ENCODE measurements around the gene WWOX.

Gene WWOX

DNA sequence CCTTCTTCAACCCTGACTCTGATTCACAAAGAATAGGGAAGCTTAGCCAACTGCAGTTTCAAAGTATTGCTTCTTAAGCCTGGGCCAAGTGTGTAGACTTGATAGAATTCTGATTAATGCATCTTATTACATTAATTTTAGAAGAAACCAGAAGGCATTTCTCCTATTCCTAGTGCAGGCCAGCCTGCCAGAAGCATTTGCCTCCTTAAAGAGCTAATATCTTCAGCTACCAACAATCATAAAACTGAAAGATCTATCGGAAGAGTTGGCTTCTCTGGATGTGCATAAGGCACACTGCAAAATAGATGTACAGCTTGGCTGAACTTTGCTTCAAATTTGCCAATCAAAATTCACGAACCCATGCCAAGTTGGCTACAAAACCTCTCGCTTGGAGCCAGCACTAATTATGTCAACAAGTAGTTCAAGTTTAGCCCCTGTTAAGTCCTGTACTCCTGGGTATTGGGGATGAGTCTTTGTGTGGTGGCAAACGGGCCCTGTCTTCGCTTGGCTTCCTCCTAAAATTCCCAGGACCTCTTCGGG is 717.8 kb downstream of the WWOX start:
- TF ChIP-seq POLR2A (IDR thresholded peaks at IDR 0.05; ENCODE audit: low read length) = no peak
- no peak for TF ChIP-seq GATA1 (IDR thresholded peaks at IDR 0.05; ENCODE audit: low read depth, low read length)
- no peak for DNase-seq

DNA sequence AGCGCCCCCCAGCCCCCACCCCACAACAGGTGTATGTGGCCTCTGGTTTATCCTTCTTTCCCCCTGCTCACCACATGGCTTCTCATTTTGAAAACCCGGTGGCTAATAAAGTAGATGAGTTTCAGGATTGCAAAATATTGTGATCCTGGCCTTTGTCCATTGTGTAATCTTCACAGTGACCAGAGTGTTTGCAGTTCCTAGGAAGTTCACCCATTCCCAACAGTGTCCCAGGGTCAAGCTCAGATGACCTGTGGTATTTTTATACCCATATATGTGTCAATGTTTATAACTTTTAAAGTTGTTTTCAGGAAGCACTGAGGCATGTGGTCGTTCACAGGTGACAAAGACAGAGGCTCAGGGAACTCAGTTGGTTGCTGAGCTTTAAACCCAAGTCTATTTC is 721.9 kb downstream of the WWOX start:
- no peak for TF ChIP-seq GATA1 (IDR thresholded peaks at IDR 0.05; ENCODE audit: low read depth, low read length)
- no peak for TF ChIP-seq POLR2A (IDR thresholded peaks at IDR 0.05; ENCODE audit: low read length)

DNA sequence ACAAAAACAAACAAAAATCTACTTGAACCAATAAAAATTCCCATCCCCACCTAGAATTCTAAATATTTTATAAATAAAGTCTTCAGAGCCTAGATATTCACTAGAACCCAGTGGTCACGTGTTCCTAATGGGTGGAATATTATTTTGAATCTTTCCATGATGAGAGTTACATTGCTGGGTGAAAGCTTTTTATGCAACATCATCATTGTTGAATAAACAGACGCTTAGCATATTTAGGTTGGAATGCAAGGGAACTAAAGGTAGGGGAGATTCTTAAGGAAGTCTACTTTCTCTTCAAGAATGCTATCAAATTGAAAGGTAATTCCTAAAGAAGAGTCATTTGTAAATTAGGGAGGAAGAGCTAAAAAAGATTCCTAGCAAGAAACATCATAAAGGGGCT is 723.1 kb downstream of the WWOX start:
- no peak for TF ChIP-seq GATA1 (IDR thresholded peaks at IDR 0.05; ENCODE audit: low read depth, low read length)
- TF ChIP-seq POLR2A (IDR thresholded peaks at IDR 0.05; ENCODE audit: low read length) = no peak
- no peak for DNase-seq

More for the DNA sequence above, 721.9 kb downstream of the WWOX start:
- DNase-seq = no peak

DNA sequence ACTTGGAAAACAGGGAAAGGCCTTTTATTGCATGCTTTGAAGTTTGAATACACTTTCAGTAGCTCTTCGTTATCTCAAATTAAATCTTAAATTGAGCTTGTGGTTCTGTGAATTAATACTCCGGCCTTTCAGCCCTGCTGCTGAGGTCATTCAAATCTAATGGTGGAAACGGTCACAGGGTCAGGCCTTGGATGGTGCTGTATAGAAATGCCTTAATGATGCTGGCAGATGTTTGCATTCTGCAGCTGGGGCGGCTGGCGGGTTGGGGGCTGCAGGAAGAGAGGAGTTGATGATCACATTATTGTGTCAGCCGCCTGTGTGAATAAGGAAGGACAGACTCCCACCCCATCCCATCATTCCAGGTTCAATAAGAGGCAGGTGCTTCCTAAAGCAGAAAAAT is 723.6 kb downstream of the WWOX start:
- no peak for DNase-seq
- TF ChIP-seq GATA1 (IDR thresholded peaks at IDR 0.05; ENCODE audit: low read depth, low read length) (no peak), POLR2A (IDR thresholded peaks at IDR 0.05; ENCODE audit: low read length) (no peak)

DNA sequence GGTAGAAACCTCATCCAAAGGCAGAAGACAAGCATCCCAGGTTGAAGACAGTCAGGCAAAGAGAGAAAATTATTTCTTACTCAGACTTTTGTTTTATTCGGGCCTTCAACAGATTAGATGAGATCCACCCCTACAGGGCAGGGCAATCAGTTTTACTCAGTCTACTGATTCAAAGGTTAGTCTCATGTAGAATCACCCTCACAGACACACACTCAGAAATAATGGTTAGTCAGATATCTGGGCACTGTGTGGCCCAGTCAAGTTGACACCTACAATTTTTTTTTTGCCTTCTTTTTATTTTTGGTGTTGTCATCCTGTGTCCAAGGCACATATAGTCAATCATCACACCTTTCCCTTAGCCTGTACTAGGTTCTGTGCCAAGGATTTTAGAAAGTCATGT is 729.8 kb downstream of the WWOX start:
- no peak for DNase-seq
- TF ChIP-seq GATA1 (IDR thresholded peaks at IDR 0.05; ENCODE audit: low read depth, low read length) (no peak), POLR2A (IDR thresholded peaks at IDR 0.05; ENCODE audit: low read length) (no peak)

DNA sequence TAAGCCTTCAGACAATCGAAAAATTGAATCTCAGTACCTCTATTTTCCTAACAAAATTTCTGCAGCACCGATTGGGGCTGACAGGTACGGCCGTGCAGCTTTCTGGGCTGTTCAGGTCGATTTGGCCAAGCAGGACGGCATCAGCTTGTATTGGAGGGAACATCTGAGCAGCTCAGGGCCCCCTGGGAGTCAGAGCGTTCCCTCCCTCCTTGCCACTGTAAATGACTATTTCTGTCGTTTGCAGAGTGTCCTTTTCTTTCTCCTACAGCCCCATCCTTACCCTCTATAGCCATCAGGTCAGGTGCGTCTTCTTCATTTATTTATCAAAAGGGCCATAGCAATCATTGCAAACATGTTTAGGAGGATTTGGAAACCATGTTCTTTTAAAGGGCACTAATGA is 731.1 kb downstream of the WWOX start:
- DNase-seq = no peak
- no peak for TF ChIP-seq POLR2A (IDR thresholded peaks at IDR 0.05; ENCODE audit: low read length)
- no peak for TF ChIP-seq GATA1 (IDR thresholded peaks at IDR 0.05; ENCODE audit: low read depth, low read length)

DNA sequence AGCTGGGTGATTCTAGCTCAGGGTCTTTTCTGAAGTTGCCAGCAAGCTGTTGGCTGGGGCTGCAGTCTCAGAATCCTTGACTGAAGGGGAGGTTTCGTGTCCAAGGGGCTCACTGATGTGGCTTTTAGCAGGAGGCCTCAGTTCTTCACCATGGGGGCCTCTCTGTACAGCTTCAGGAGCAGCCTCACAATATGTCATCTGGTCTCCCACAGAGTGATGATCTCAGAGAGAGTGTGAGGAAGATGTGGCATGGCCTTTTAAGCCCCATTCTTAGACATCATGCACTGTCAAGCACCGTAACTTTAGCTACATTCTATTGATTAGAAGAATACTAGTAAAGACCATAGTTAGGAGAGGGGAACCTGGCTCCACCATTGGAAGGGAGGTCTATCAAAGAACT is 732.6 kb downstream of the WWOX start:
- TF ChIP-seq POLR2A (IDR thresholded peaks at IDR 0.05; ENCODE audit: low read length) (no peak), GATA1 (IDR thresholded peaks at IDR 0.05; ENCODE audit: low read depth, low read length) (no peak)
- DNase-seq = no peak

DNA sequence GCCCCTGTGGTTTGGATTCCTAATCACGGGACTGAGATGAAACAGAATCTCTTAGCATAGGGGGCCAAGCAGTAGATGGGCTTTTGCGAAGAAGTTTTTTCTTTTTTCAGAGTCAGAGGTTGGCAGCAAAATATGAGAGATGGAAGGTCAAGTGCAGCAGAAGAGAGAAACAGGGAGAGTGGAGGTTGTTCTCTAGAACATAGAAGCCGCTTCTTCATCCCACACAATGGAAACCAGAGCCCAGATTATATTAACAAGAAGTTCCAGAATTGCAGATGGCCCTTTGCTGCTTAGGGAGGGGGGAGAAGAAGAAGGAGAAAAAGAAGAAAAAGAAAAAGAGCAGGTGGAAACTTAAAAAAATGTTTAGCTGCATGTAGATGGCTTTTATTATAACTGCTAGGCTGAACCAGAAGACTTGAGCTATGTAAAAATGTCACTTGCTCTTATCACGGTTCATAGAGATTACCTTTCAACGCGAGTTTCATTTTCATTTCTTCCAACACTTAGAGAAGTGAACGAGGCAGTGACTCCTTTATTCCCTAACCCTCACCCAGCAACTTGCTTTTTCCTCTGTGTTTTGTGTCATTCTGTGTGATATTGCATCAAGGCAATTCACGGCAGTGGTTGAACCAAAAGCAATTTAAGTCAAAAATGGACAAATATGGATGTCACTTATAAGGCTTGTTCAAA is 737.5 kb downstream of the WWOX start:
- TF ChIP-seq GATA1 (IDR thresholded peaks at IDR 0.05; ENCODE audit: low read depth, low read length) (no peak), POLR2A (IDR thresholded peaks at IDR 0.05; ENCODE audit: low read length) (no peak)
- no peak for DNase-seq

DNA sequence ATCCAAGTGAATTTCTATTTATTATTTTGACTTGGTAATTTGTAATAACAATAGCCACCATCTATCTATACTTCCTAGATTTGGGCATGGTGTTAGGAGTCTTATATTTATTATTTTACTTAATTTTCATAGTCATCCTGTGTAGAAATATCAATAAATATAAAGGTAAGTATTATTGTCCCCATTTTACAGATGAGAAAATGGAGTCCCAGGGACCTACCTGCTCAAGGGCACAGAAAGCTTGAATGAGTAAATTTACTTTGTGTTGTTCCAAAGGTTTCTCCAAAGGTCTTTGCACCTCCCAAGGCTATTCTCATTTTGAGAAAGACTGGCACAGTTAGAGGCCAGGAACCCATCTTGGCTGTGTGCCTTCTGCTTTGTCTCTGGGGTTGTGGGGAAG is 738.3 kb downstream of the WWOX start:
- TF ChIP-seq POLR2A (IDR thresholded peaks at IDR 0.05; ENCODE audit: low read length) (no peak), GATA1 (IDR thresholded peaks at IDR 0.05; ENCODE audit: low read depth, low read length) (no peak)
- no peak for DNase-seq

DNA sequence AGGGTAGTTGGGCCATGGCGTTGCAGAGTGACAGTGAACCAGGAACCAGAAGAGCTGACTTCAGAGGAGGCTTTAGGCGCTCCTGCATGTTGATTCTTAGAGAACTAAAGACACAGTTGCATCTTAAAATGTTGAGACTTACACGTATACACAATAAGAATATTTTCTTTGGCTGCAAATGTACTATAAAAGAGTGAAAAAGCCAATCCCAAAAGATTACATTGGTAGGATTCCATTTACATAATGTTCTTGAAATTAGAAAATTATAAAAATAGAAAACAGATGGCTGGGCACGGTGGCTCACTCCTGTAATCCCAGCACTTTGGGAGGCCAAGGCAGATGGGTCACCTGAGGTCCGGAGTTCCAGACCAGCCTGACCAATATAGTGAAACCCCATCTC is 738.8 kb downstream of the WWOX start:
- DNase-seq = no peak
- TF ChIP-seq GATA1 (IDR thresholded peaks at IDR 0.05; ENCODE audit: low read depth, low read length) = no peak
- no peak for TF ChIP-seq POLR2A (IDR thresholded peaks at IDR 0.05; ENCODE audit: low read length)

DNA sequence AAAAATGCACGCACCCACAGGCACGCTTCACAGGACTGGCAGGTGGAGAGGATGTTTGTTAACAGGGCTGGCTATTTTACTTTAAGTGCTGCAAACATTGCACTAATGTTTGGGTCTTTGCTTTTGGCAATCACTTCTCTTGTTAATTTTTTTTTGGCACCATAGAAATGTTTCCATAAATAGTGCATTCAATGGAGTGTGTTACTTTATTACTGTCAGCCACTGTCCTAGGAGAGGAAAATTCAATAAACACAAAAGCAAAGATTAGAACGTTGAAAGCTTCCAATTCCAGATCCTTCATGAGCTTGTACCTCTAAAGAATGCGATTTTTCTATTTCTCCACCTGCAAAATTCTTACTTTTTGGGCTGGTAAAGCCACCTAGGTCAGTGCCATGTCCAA is 743.5 kb downstream of the WWOX start:
- no peak for DNase-seq
- no peak for TF ChIP-seq POLR2A (IDR thresholded peaks at IDR 0.05; ENCODE audit: low read length)
- TF ChIP-seq GATA1 (IDR thresholded peaks at IDR 0.05; ENCODE audit: low read depth, low read length) = no peak

DNA sequence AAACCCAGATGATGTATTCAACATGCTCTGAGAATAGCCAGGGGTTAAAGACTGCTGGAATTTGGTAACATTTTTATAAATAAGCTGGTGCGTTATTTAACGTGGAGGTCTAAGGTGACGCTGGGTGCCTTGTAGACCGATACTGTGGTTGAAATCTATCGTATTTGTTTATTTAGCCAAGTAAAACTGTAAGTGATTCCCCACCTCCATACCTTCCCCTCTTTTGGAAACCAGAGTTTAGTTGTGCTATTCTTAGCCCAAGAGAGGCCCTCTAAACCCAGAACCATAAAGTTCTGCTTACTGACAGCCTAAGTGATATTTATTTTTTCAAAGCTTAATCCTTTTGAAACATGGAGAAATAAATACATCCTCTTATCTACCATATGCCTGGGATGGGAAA is 744.5 kb downstream of the WWOX start:
- DNase-seq = no peak
- TF ChIP-seq POLR2A (IDR thresholded peaks at IDR 0.05; ENCODE audit: low read length) (no peak), GATA1 (IDR thresholded peaks at IDR 0.05; ENCODE audit: low read depth, low read length) (no peak)

DNA sequence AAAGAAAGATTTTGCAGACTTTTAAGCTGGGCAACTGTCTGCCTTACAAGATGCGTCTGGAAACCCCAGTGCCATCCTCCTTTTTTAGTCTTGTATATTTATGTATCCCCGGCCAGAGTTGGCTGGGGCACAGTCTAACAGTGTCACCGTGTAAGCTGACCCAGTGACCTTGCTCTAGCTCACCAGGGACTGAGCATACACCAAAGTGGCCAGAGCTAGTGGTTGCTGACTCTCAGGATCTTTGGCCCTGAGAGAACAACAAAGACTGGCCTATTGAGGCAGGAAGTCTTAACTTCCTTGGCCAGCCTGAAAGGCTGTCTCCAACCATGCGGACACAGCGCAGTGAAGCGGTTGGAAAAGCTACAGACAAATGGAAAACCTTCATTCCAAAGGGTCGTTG is 745.2 kb downstream of the WWOX start:
- TF ChIP-seq POLR2A (IDR thresholded peaks at IDR 0.05; ENCODE audit: low read length) = no peak
- no peak for TF ChIP-seq GATA1 (IDR thresholded peaks at IDR 0.05; ENCODE audit: low read depth, low read length)
- no peak for DNase-seq

DNA sequence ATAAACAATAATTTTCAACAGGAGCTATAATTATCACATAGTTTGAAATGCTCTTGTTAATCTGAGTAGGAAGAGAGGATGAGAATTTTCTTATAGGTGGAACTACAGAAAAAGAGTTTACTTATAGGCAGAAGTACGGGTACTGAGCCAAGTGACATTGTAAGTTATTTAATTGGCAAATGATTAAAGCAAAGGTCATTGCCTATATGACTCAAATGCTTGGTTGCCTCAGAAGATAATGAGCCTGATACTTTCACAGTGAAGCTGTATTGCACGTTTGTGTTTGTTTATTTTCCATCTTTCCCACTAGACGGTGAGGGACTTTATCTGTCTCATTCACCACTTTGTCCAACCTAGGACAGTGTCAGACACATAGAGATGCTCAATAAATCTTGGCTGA is 751.8 kb downstream of the WWOX start:
- TF ChIP-seq POLR2A (IDR thresholded peaks at IDR 0.05; ENCODE audit: low read length) (no peak), GATA1 (IDR thresholded peaks at IDR 0.05; ENCODE audit: low read depth, low read length) (no peak)
- no peak for DNase-seq

DNA sequence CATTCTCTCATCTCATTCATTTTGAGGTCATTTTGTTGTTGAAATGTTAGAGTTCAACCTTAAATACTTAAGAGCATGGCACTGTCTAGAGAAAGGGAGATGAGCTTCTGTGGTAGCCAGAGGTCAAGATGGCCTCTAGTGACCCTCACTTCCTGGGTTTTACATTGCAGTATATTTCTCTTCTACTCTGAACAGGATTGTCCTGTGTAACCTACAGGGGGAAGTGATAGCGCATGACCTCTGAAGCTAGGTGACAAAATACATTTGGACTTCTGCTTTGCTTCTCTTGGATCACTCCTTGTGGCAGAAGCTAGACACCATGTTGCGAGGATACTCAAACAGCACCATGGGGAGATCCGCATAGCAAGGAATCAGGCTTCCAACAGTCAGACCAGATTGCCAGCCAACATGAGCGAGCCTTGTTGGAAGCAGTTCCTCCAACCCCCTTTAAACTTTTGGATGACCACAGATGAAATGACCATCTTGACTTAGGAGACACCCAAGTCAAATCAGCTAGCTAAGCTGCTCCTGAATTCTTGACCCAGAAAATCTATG is 752.7 kb downstream of the WWOX start:
- TF ChIP-seq GATA1 (IDR thresholded peaks at IDR 0.05; ENCODE audit: low read depth, low read length) = no peak
- no peak for TF ChIP-seq POLR2A (IDR thresholded peaks at IDR 0.05; ENCODE audit: low read length)
- DNase-seq = no peak
